Glutamatergic neuron (in vitro differentiated cells): ENCODE data around the gene ANKRD6. TPM values are rescaled to one million over a fixed set of nuclear protein-coding genes. Genes with fewer than 3 reads are reported as not detected.

Source experiments
- DNase-seq: peaks from one replicate; pipeline ENCODE4 v3.0.0; 2022
- H3K27ac Mint-ChIP-seq: one replicate; pipeline ENCODE4 v1.8.0; 2020; ENCODE audit warnings: mild to moderate bottlenecking, mixed read lengths, inconsistent platforms; ENCODE audit not compliant: unreplicated experiment
- H3K27me3 Mint-ChIP-seq: one replicate; pipeline ENCODE4 v1.8.0; 2020; ENCODE audit warnings: mild to moderate bottlenecking, moderate library complexity, mixed read lengths, inconsistent platforms; ENCODE audit not compliant: unreplicated experiment
- H3K36me3 Mint-ChIP-seq: one replicate; pipeline ENCODE4 v1.8.0; 2020; ENCODE audit warnings: mild to moderate bottlenecking, mixed read lengths, inconsistent platforms; ENCODE audit not compliant: unreplicated experiment
- H3K4me1 Mint-ChIP-seq: one replicate; pipeline ENCODE4 v1.8.0; 2020; ENCODE audit warnings: mild to moderate bottlenecking, low read depth, mixed read lengths, inconsistent platforms; ENCODE audit not compliant: unreplicated experiment
- H3K4me3 Mint-ChIP-seq: one replicate; pipeline ENCODE4 v1.8.0; 2020; ENCODE audit warnings: mild to moderate bottlenecking, mixed read lengths, inconsistent platforms; ENCODE audit not compliant: unreplicated experiment
- H3K9me3 Mint-ChIP-seq: one replicate; pipeline ENCODE4 v1.8.0; 2020; ENCODE audit warnings: mild to moderate bottlenecking, moderate library complexity, mixed read lengths, inconsistent platforms; ENCODE audit not compliant: unreplicated experiment
- CTCF ChIP-seq: fragments of 200-600 bp; sonication (generic); IDR thresholded peaks from one replicate; pipeline ENCODE4 v1.5.0; 2021; ENCODE audit not compliant: partially characterized antibody, unreplicated experiment
- total RNA-seq: library from RNA; stranded (reverse); fragmentation: NEBNext Ultra II Directional; extraction: Animal tissue kit (Norgen Biotek cat#: 25700); gene quantifications from one replicate; pipeline ENCODE4 v1.2.1, GENCODE V29; 2021; ENCODE audit not compliant: unreplicated experiment

Gene ANKRD6
- total RNA-seq, 1 donor from 2014 or later, result 31.9 TPM

DNA sequence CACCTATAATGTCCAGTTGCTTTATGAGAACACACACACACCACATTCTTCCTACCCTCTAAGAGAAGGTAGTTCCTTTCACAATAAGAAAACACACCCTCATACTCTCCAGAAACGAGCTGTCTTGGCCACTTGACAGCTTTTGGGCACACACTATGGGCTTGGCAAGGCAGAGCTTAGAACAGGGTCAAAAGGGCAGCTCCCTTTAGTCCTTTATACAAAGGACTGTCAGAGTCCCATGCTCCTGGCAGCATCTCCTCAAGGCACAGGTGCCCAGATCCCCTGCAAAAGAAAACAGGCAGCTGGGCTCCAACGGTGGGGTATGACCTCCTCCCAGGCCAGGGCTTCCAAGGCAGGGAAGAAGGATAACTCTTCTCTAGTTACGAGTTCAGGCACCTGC lies 210.5 kb downstream of the ANKRD6 start:
- peaks cover 5% of the 10 kb centered on the region for H3K4me1 Mint-ChIP-seq
- H3K4me3 Mint-ChIP-seq, result no peak overlapping the region
- no peaks in the 10 kb centered on the region for H3K9me3 Mint-ChIP-seq
- H3K27me3 Mint-ChIP-seq, result peaks cover 3% of the 10 kb centered on the region
- no peaks in the 10 kb centered on the region for H3K36me3 Mint-ChIP-seq
- no peak overlapping the region for H3K27ac Mint-ChIP-seq
- TF ChIP-seq CTCF, result no peak
- no peak for DNase-seq

DNA sequence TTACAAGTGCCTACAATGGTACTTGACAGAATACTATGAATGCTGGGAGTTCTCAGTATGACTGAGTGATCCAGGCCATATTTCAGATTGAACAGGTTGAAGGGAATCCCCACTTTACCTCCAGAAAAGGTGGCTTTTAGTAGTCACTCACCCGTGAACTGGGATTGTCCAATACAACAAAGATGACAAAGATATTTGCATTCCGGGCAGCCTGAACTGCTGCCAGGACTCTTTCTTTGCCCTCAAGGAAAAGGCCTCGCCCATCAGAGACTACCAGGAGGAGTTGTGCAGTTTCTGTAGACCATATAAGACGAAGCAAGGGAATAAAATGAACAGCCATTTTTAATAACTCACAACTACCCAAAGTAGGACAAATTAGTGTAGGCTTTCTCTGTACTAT lies 211.9 kb downstream of the ANKRD6 start:
- TF ChIP-seq CTCF, result no peak
- H3K27ac Mint-ChIP-seq, result no peak overlapping the region
- H3K36me3 Mint-ChIP-seq, result no peaks in the 10 kb centered on the region
- H3K27me3 Mint-ChIP-seq, result peaks cover 3% of the 10 kb centered on the region
- no peaks in the 10 kb centered on the region for H3K4me1 Mint-ChIP-seq
- no peak overlapping the region for H3K4me3 Mint-ChIP-seq
- no peak for DNase-seq
- no peaks in the 10 kb centered on the region for H3K9me3 Mint-ChIP-seq

DNA sequence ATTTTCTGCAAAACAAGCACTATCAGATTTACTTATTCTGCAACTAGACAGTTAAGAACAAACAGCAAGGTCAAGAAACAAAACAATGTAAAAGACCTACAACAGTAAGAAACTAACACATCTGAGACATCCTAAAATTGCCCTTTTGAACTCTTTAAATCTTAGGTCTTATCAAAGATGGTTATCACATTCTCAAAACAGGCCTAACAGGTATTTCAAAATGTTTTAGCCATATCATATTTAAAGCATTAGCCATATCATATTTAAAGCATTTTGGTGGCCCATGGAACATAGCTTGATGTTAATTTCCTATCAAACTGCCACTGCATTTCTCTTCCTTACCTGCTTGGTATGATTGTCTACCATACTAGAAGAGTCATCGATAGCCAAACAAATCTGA lies 216.7 kb downstream of the ANKRD6 start:
- Mint-ChIP-seq H3K36me3 (no peaks in the 10 kb centered on the region), H3K4me3 (no peak overlapping the region), H3K27me3 (no peaks in the 10 kb centered on the region), H3K27ac (no peak overlapping the region), H3K9me3 (no peaks in the 10 kb centered on the region), H3K4me1 (no peaks in the 10 kb centered on the region)
- DNase-seq, result no peak
- TF ChIP-seq CTCF, result no peak

DNA sequence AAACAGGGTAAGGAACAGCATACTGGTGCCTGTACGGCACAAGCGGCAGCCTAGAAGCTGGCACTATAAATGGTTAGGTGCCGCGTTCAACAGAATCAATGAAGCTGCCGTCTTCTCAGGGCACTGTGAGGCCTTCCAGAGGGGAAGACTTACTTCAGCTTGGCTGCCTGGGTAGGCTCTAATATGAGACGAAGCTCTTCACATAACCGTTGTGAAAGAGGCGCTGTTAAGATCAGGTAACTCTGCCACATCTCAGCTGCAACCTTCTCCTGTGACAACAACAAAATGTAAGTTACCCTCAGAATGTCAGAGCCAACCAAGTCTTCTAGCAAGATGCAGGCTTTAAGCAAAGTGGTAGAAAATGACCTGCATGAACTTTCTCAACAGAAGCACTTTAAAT lies 217.6 kb downstream of the ANKRD6 start:
- H3K9me3 Mint-ChIP-seq, result no peaks in the 10 kb centered on the region
- no peaks in the 10 kb centered on the region for H3K4me1 Mint-ChIP-seq
- no peaks in the 10 kb centered on the region for H3K27me3 Mint-ChIP-seq
- no peak for DNase-seq
- no peaks in the 10 kb centered on the region for H3K36me3 Mint-ChIP-seq
- H3K27ac Mint-ChIP-seq, result no peak overlapping the region
- TF ChIP-seq CTCF, result no peak
- H3K4me3 Mint-ChIP-seq, result no peak overlapping the region

GRCh38 chr6:89655122-89655521 lies 222.2 kb downstream of the ANKRD6 start:
- peaks cover 3% of the 10 kb centered on the region for H3K9me3 Mint-ChIP-seq
- DNase-seq, result no peak
- H3K4me1 Mint-ChIP-seq, result no peaks in the 10 kb centered on the region
- H3K4me3 Mint-ChIP-seq, result no peak overlapping the region
- no peak for TF ChIP-seq CTCF
- no peak overlapping the region for H3K27ac Mint-ChIP-seq
- H3K36me3 Mint-ChIP-seq, result peaks cover 8% of the 10 kb centered on the region
- no peaks in the 10 kb centered on the region for H3K27me3 Mint-ChIP-seq
